GM12892 (cell line): ENCODE measurements around the gene ZNF561.

ENCODE experiments used
- POLR2A ChIP-seq: IDR thresholded peaks from 2 replicates; pipeline ENCODE4 v1.6.1; 2011; ENCODE audit warnings: low read depth, low read length, control low read depth
- POLR2AphosphoS5 ChIP-seq: IDR thresholded peaks from 2 replicates; pipeline ENCODE4 v1.6.1; 2011; ENCODE audit warnings: low read depth, low read length, control low read depth

- TF ChIP-seq POLR2AphosphoS5 (no peak), POLR2A (no peak)
Measured at GRCh38 chr19:9667898-9668297, 46.9 kb upstream of the ZNF561 start.
